OCI-LY7 (cell line): ENCODE measurements around the gene CNP. TPM values are rescaled to one million over a fixed set of nuclear protein-coding genes. Genes with fewer than 3 reads are reported as not detected.

Source experiments
- BruUV-seq: library from RNA; stranded (reverse); fragments of 400-500 nt; replicated peaks from 2 replicates; lab custom pipeline; 2021; lab: Mats Ljungman, UMichigan
- CTCF ChIA-PET: fragments of 300-600 bp; sonication (Branson Sonifier 250); formaldehyde crosslinking; loops from one replicate; lab custom pipeline; 2022; ENCODE audit warnings: antibody characterized with exemption; ENCODE audit not compliant: unreplicated experiment; lab: Charles Lee
- POLR2A ChIA-PET: fragments of 300-600 bp; sonication (Branson Sonifier 250); formaldehyde crosslinking; loops from one replicate; lab custom pipeline; 2022; ENCODE audit warnings: antibody characterized with exemption; lab: Charles Lee
- DNase-seq: peaks from one replicate; pipeline ENCODE4 v3.0.0-alpha.2; 2015; ENCODE audit warnings: low spot score
- H2AFZ ChIP-seq: fragments of 200-600 bp; sonication (generic), shearing (Covaris generic); 2 replicates; pipeline ENCODE4 v1.6.1; 2014; ENCODE audit warnings: mild to moderate bottlenecking, antibody characterized with exemption, low read length, moderate library complexity
- H3K27ac ChIP-seq: fragments of 200-600 bp; sonication (generic); 2 replicates; pipeline ENCODE4 v1.5.1; 2014; ENCODE audit warnings: mixed run types, low read depth, mild to moderate bottlenecking, moderate library complexity, low read length, inconsistent platforms; ENCODE audit not compliant: poor library complexity, severe bottlenecking
- H3K36me3 ChIP-seq: fragments of 200-600 bp; sonication (generic); 2 replicates; pipeline ENCODE4 v1.6.1; 2014; ENCODE audit warnings: mild to moderate bottlenecking, antibody characterized with exemption, low read length, moderate library complexity, mixed read lengths; ENCODE audit not compliant: insufficient read depth
- H3K4me1 ChIP-seq: fragments of 200-600 bp; sonication (generic); 2 replicates; pipeline ENCODE4 v1.5.1; 2014; ENCODE audit warnings: mild to moderate bottlenecking, low read length; ENCODE audit not compliant: insufficient read depth, poor library complexity, severe bottlenecking
- H3K4me2 ChIP-seq: fragments of 200-600 bp; sonication (generic); 2 replicates; pipeline ENCODE4 v1.6.1; 2014; ENCODE audit warnings: mild to moderate bottlenecking, low read length
- H3K4me3 ChIP-seq: fragments of 200-600 bp; sonication (generic); 2 replicates; pipeline ENCODE4 v1.5.1; 2014; ENCODE audit warnings: mild to moderate bottlenecking, low read depth, low read length; ENCODE audit not compliant: poor library complexity, severe bottlenecking
- H3K79me2 ChIP-seq: fragments of 200-600 bp; sonication (generic); 2 replicates; pipeline ENCODE4 v1.6.1; 2016; ENCODE audit warnings: low read depth, mild to moderate bottlenecking, low read length, moderate library complexity, mixed read lengths; ENCODE audit not compliant: insufficient read depth
- H3K9me2 ChIP-seq: fragments of 200-600 bp; sonication (generic); 2 replicates; pipeline ENCODE4 v1.6.1; 2016; ENCODE audit warnings: mild to moderate bottlenecking, low read length, mixed read lengths; ENCODE audit not compliant: insufficient read depth
- H3K9me3 ChIP-seq: fragments of 200-600 bp; sonication (generic); 2 replicates; pipeline ENCODE4 v1.6.1; 2014; ENCODE audit warnings: mild to moderate bottlenecking, mixed run types, low read length, mixed read lengths
- H4K20me1 ChIP-seq: fragments of 200-600 bp; sonication (generic); 2 replicates; pipeline ENCODE4 v1.6.1; 2014; ENCODE audit warnings: mild to moderate bottlenecking, antibody characterized with exemption, low read length, moderate library complexity, mixed read lengths; ENCODE audit not compliant: insufficient read depth
- EZH2phosphoT487 ChIP-seq: fragments of 200-600 bp; sonication (generic); IDR thresholded peaks from 2 replicates; pipeline ENCODE4 v1.6.1; 2018; ENCODE audit warnings: low read depth, borderline replicate concordance, mild to moderate bottlenecking, mixed run types, antibody characterized with exemption, low read length, moderate library complexity, mixed read lengths
- intact Hi-C: fragments of 100-400 bp; cut with micrococcal nuclease; formaldehyde crosslinking; loops from one replicate; pipeline ENCODE4 v1.10.0; 2022; ENCODE audit not compliant: unreplicated experiment
- total RNA-seq, 2 experiments: library from RNA; depleted of rRNA in 1 of 2; stranded (reverse); fragments of >200 nt in 1 of 2; shearing (Covaris generic) in 1 of 2; gene quantifications; 2 replicates each; pipeline ENCODE4 v1.2.3, GENCODE V29; 2014 to 2022
- TF ChIP-seq, protein P1 (sequence below): fragments of 200-600 bp; sonication (generic); conservative IDR thresholded peaks from 2 replicates; pipeline ENCODE4 v1.5.1; 2014; ENCODE audit warnings: mild to moderate bottlenecking, antibody characterized with exemption, low read length, moderate library complexity, mixed read lengths

The CNP gene
- total RNA-seq, 2 experiments from 2014 or later = 34.1 to 50.6 TPM

DNA sequence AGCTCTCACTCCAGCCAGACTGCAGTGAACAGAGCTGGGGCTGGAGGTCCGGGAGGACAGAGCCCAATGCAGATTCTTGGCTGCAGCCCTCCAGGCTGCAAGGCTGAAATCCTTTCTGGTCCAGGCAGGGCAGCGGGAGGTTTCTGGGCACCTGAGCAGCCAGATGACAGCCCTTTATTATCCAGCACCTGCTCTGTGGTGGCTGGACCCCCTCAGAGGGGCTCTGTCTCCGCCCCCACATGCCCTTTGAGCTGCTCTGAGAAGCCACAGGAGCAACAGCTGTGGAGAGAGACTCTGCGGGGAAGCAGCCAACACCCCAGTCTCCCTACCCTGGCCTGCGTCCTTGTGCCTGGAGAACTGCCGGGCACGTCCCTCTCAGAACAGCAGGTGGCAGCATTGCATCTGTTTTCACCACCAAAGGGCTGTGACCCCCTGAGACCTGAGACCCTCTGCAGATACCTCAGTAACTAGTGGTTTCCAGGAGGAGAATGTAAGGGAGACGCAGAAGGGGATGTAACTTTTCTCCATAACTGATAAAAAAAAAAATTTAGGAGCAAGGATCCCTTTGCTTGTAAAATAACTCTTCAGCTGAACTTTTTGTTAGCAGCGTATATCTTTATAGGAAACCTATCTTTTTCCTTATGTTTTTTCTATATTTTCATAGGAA, 3.7 kb upstream of the CNP start:
- intact Hi-C loops = loop anchor here (1.0 to 5.0 kb wide), 5 partner anchors 46 to 153 kb away; partner anchors contain the start of gene ACLY
- POLR2A ChIA-PET = interaction anchor here (0.6 to 2.3 kb wide), 3 partner anchors 55 to 1686 kb away, joined by 5 to 9 read pairs (median 7); partner anchors contain the start of genes DHX58 and DNAJC7
- no TSS peak for BruUV-seq

DNA sequence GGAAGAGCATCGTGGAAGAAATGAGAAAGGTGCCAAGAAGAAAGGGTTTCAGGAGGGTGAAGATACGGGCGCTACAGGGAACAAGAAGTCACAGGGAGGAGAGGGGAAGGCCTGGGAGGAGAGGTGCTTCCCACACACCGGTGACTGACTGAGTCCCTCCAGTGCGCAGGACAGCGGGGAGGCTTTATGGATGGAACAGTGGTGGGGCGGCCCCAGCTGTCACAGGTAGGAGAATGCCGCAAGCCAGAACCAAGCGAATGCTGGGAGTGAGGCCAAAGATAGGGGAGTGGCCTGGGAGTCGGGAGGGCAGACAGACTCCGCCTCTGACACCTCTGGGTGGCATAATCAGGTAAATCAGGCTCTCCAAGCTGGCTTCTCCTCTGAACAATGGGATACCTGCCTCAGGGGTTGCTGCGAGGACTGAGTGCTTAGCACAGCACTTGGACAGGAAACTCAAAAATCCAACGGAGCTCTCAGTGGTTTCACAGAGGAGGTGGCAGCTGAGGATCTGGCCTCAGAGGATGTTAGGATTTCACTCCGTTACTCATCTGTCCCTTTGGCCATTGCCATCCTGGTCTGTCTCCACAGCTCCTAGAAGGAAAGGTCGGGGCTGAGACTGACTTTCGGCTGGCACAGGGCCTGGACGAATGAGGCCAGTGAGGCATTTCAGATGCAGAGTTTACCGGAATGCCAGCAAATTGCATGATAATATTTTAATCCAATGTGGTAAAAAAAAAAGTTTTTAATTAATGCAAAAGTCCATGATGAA, 717 bp upstream of the CNP start:
- H2AFZ ChIP-seq = peak overlapping the region; percentile 86

More for the DNA sequence above, 3.7 kb upstream of the CNP start:
- H3K9me2 ChIP-seq = no peaks in the 10 kb centered on the region
- TF ChIP-seq, protein P1, sequence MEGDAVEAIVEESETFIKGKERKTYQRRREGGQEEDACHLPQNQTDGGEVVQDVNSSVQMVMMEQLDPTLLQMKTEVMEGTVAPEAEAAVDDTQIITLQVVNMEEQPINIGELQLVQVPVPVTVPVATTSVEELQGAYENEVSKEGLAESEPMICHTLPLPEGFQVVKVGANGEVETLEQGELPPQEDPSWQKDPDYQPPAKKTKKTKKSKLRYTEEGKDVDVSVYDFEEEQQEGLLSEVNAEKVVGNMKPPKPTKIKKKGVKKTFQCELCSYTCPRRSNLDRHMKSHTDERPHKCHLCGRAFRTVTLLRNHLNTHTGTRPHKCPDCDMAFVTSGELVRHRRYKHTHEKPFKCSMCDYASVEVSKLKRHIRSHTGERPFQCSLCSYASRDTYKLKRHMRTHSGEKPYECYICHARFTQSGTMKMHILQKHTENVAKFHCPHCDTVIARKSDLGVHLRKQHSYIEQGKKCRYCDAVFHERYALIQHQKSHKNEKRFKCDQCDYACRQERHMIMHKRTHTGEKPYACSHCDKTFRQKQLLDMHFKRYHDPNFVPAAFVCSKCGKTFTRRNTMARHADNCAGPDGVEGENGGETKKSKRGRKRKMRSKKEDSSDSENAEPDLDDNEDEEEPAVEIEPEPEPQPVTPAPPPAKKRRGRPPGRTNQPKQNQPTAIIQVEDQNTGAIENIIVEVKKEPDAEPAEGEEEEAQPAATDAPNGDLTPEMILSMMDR = peak; percentile 98
- TF ChIP-seq EZH2phosphoT487 = no peak
- H3K4me3 ChIP-seq = no peak overlapping the region
- CTCF ChIA-PET = interaction anchor here (0.6 to 1.4 kb wide), 5 partner anchors 33 to 801 kb away, joined by 3 to 9 read pairs (median 4); partner anchors contain the start of genes NKIRAS2 and ODAD4
- H3K9me3 ChIP-seq = no peaks in the 10 kb centered on the region
- peak; percentile 84 for DNase-seq
- H4K20me1 ChIP-seq = no peaks in the 10 kb centered on the region
- peaks cover 7% of the 10 kb centered on the region; the same call in 1 of the 2 replicates for H3K79me2 ChIP-seq
- H2AFZ ChIP-seq = no peak overlapping the region
- peak overlapping the region; percentile 9; the same call in 1 of the 2 replicates for H3K4me2 ChIP-seq
- peaks cover 34% of the 10 kb centered on the region for H3K4me1 ChIP-seq
- H3K27ac ChIP-seq = no peak overlapping the region
- H3K36me3 ChIP-seq = no peaks in the 10 kb centered on the region

More for the DNA sequence above, 717 bp upstream of the CNP start:
- peak overlapping the region; percentile 62 for H3K27ac ChIP-seq
- H3K4me3 ChIP-seq = peak overlapping the region; percentile 92
- peak overlapping the region; percentile 98 for H3K4me2 ChIP-seq
- BruUV-seq = no TSS peak
- TF ChIP-seq EZH2phosphoT487 = no peak
- TF ChIP-seq, protein P1 = no peak
- POLR2A ChIA-PET = interaction anchor here (0.6 to 1.3 kb wide), 9 partner anchors 29 to 234 kb away, joined by 3 to 10 read pairs (median 3); partner anchors contain the start of gene DNAJC7
- H3K4me1 ChIP-seq = peaks cover 35% of the 10 kb centered on the region
- H3K9me2 ChIP-seq = no peaks in the 10 kb centered on the region
- no peaks in the 10 kb centered on the region for H4K20me1 ChIP-seq
- CTCF ChIA-PET = interaction anchor here (1.2 to 1.4 kb wide), 2 partner anchors 50 to 52 kb away, joined by 3 to 4 read pairs; no protein-coding TSS in a partner anchor
- H3K36me3 ChIP-seq = peaks cover 19% of the 10 kb centered on the region
- H3K9me3 ChIP-seq = no peaks in the 10 kb centered on the region
- peaks cover 7% of the 10 kb centered on the region; the same call in 1 of the 2 replicates for H3K79me2 ChIP-seq
- intact Hi-C loops = loop anchor here (2.0 kb wide), 1 partner anchor 51 kb away; the partner anchor contains the start of gene DNAJC7
- DNase-seq = peak; percentile 50
